ENCODE results near the gene ARRDC3.

DNA sequence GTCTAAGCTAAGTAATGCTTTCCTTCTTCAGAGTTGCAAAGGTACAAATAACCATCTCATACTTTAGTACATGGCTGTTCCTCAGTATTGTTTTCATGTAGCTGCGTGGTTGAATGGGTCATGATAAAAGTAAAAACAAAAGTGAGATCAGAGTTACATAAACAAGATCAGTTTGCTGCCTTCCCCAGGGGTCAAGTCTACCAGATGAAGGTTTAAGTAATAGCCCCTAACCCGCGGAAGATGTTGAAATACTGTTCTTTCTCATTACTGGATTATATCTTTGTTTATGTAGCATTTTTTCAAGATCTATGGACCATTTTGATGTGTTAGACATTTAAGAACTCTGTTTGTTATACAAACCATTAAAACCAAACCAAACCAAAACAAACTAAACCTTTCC lies 34.1 kb upstream of the ARRDC3 start:
- TF ChIP-seq, protein P1, sequence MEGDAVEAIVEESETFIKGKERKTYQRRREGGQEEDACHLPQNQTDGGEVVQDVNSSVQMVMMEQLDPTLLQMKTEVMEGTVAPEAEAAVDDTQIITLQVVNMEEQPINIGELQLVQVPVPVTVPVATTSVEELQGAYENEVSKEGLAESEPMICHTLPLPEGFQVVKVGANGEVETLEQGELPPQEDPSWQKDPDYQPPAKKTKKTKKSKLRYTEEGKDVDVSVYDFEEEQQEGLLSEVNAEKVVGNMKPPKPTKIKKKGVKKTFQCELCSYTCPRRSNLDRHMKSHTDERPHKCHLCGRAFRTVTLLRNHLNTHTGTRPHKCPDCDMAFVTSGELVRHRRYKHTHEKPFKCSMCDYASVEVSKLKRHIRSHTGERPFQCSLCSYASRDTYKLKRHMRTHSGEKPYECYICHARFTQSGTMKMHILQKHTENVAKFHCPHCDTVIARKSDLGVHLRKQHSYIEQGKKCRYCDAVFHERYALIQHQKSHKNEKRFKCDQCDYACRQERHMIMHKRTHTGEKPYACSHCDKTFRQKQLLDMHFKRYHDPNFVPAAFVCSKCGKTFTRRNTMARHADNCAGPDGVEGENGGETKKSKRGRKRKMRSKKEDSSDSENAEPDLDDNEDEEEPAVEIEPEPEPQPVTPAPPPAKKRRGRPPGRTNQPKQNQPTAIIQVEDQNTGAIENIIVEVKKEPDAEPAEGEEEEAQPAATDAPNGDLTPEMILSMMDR (IDR thresholded peaks at IDR 0.05 in 2 of 3, conservative IDR thresholded peaks at IDR 0.05 in 1 of 3; ENCODE audit: control insufficient read depth in 2 of 3, extremely low read depth in 1 of 3, insufficient read depth in 1 of 3, low read depth in 3 of 3, low read length in 3 of 3), result no peak
- TF ChIP-seq NFIC (IDR thresholded peaks at IDR 0.05; ENCODE audit: low read depth, low read length) (no peak), POLR2A (IDR thresholded peaks at IDR 0.05; ENCODE audit: low read depth, low read length) (no peak), EP300 (IDR thresholded peaks at IDR 0.05; ENCODE audit: borderline replicate concordance in 1 of 2, control insufficient read depth in 1 of 2, low read depth in 2 of 2, low read length in 2 of 2) (no peak), ZZZ3 (IDR thresholded peaks at IDR 0.05; ENCODE audit: control insufficient read depth, insufficient read length, low read depth) (no peak)
- TF ChIP-seq, protein P2, sequence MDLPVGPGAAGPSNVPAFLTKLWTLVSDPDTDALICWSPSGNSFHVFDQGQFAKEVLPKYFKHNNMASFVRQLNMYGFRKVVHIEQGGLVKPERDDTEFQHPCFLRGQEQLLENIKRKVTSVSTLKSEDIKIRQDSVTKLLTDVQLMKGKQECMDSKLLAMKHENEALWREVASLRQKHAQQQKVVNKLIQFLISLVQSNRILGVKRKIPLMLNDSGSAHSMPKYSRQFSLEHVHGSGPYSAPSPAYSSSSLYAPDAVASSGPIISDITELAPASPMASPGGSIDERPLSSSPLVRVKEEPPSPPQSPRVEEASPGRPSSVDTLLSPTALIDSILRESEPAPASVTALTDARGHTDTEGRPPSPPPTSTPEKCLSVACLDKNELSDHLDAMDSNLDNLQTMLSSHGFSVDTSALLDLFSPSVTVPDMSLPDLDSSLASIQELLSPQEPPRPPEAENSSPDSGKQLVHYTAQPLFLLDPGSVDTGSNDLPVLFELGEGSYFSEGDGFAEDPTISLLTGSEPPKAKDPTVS (IDR thresholded peaks at IDR 0.05; ENCODE audit: low read depth, low read length), result no peak
